ENCODE data around the gene PPM1E.
A peak's percentile ranks its signal among the peaks of the same experiment; 100 is the strongest.
"Not testable (repeated sequence)": the region's sequence is repeated elsewhere in the genome, so short reads cannot be mapped to it uniquely, and the experiment has no call there.

The PPM1E gene

GRCh38 chr17:58778482-58778881, 22.8 kb downstream of the PPM1E start:
- DNase-seq (ENCODE audit: low spot score); FAIRE-seq: not testable (repeated sequence)

- FAIRE-seq: no peak
- no peak for DNase-seq (ENCODE audit: low spot score)
These were observed 23.8 kb downstream of the PPM1E start for GRCh38 chr17:58779446-58779845.

- FAIRE-seq (no peak), DNase-seq (ENCODE audit: low spot score) (no peak)
These were observed 27.7 kb downstream of the PPM1E start for GRCh38 chr17:58783380-58783779.

DNA sequence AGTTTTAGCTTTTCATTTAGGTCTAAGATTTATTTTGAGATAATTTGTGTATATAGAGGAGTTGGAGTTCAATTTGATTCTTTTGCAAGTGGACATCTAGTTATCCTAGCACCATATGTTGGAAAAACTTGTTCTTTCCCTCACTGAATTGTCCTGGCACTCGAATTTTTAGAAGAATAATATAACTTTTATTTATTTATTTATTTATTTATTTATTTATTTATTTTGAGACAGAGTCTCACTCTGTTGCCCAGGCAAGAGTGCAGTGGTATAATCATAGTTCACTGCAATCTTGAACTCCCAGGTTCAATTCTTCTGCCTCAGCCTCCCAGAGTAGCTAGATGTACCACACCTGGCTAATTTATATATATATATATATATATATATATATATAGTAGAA, 29.4 kb downstream of the PPM1E start:
- no peak for FAIRE-seq

GRCh38 chr17:58786586-58787295, 31.1 kb downstream of the PPM1E start:
- DNase-seq (ENCODE audit: low spot score) (peak; percentile 35), FAIRE-seq (peak; percentile 33)

More for the DNA sequence above, 29.4 kb downstream of the PPM1E start:
- DNase-seq (ENCODE audit: low spot score): no peak

DNA sequence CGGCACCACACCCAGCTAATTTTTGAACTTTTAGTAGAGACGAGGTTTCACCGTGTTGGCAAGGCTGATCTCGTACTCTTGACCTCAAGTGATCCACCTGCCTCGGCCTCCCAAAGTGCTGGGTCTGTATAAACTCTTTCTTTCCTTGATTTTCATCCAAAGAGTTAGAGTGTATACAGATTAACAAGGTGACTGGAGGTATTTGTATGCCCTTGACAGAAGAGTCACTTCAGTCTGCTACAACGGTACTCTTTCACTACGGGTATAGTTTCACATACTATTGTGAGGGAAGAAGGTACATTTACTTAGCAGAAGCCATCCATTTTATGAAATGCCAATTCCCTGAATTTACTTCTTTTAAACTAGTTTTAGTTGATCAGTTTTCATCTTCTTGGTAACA, 32.5 kb downstream of the PPM1E start:
- FAIRE-seq: no peak
- DNase-seq (ENCODE audit: low spot score): no peak

GRCh38 chr17:58789160-58789559, 33.5 kb downstream of the PPM1E start:
- DNase-seq (ENCODE audit: low spot score): no peak
- FAIRE-seq: no peak

- no peak for FAIRE-seq
- DNase-seq (ENCODE audit: low spot score): no peak
These were observed 34.2 kb downstream of the PPM1E start for GRCh38 chr17:58789831-58790230.

DNA sequence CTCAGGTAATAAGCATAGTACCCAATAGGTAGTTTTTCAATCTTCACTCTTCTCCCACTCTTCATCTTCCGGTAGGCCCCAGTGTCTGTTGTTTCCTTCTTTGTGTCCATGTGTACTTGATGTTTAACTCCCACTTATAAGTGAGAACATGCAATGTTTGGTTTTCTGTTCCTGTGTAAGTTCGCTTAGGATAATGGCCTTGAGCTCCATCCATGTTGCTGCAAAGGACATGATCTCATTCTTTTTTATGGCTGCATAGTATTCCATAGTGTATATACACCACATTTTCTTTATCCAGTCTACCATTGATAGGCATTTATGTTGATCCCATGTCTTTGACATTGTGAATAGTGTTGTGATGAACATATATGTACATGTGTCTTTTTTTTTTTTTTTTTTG, 38.9 kb downstream of the PPM1E start:
- not testable (repeated sequence) for FAIRE-seq; DNase-seq (ENCODE audit: low spot score)

DNA sequence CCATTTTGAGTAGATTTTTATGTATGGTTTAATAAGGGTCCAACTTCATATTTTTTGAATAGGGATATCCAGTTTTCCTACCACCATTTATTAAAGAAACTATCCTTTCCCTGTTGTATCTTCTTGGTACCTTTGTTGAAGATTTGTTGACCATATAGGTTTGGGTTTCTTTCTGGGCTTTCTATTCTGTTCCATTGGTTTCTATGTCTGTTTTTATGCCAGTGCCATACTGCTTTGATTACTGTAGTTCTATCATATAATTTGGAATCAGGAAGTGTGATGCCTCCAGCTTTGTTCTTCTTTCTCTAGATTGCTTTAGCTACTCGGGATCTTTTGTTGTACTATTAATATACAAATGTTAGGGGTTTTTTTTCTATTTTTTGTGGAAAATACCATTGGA, 46.5 kb downstream of the PPM1E start:
- DNase-seq (ENCODE audit: low spot score): no peak
- FAIRE-seq: no peak

DNA sequence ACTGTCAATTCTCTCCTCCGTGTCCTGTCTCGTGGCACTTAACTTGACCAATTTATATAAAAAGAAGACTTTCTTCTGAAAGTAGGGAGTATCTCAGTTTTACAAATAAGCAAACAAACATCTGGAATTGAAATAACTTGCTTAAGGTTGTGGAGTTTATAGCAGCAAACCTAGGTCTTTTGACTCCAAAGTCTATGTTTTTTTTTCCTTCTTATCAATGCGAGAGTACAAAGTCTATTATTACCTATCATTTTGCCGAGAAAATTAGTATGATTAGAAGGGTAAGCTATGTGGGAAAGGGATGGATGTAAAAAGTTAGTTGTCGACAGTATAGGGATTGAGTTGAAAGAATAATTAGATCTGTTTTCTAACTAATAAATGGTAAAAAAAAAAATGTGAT, 50.4 kb downstream of the PPM1E start:
- FAIRE-seq (no peak), DNase-seq (ENCODE audit: low spot score) (no peak)

DNA sequence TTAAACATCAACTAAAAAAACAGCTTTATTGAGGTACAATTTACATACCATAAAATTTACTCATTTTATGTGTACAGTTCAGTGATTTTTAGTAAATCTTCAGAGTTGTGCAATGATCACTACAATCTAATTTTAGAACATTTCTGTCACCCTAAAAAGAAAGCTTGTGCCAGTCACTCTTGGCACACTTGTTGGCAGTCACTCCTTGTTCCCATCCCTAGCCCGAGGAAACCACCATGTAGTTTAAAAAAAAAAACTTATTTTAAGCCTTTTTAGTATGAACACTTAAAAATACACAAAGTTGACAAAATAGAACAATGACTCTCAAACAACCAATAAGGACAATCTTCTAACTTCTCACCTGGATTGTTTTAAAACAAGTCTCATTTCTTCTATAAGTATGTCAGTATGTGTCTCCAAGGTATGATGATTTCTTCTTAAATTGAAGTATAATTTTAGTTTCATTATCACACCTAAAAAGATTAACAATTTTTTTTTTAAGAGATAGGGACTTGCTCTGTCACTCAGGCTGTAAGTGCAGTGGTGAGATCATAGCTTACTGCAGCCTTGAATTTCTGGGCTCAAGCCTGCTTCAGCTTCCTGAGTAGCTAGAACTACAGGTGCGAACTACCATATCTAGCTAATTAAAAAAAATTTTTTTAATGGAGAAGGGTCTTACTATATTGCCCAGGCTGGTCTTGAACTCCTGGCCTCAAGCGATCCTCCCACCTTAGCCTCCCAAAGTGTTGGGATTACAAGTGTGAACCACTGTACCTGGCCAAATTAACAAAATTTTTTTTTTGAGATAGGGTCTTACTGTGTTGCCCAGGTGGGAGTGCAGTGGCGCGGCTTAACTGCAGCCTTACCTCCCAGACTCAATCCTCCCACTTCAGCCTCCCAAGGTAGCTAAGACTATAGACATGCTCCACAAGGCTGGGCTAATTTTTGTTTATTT, 53.2 kb downstream of the PPM1E start:
- FAIRE-seq: no peak
- no peak for DNase-seq (ENCODE audit: low spot score)

DNA sequence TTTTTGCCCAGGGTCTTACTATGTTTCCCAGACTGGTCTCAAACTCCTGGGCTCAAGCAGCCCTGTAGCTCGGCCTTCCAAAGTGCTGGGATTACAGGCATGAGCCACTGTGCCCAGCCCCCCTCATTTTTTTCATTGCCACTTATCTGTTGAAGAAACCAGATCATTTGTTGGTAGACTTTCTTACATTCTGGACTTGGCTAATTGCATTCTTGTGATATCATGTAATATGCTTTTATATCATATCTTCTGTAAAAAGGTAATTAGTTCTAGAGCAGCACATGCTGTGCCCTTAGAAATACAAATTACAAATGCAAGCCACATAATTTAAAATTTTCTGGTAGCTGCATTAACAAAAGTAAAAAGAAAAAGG, 53.9 kb downstream of the PPM1E start:
- DNase-seq (ENCODE audit: low spot score): no peak
- FAIRE-seq: no peak

- FAIRE-seq (no peak), DNase-seq (ENCODE audit: low spot score) (no peak)
These were observed 55.6 kb downstream of the PPM1E start for GRCh38 chr17:58811290-58811689.

DNA sequence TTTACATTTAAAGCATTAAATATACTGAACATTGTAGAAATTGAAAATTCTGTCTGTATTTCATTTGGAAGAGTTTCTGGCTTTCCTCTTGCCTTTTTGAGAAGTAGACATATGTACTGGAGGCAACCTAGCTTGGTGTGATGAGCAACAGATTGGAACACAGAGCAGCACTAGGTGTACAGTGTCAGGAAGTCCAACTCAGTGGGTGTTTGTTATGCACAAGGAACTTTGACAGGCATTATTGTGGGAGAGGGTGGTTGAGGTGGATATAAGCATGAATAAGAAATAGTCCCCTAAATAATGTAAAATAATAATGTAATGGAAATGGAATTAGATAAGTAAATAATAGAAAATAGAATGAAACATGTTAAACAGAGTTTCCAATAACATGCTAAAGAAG, 58.1 kb downstream of the PPM1E start:
- DNase-seq (ENCODE audit: low spot score): no peak
- FAIRE-seq: no peak

- no peak for DNase-seq (ENCODE audit: low spot score)
These were observed 63.0 kb downstream of the PPM1E start for GRCh38 chr17:58818654-58819053.

DNA sequence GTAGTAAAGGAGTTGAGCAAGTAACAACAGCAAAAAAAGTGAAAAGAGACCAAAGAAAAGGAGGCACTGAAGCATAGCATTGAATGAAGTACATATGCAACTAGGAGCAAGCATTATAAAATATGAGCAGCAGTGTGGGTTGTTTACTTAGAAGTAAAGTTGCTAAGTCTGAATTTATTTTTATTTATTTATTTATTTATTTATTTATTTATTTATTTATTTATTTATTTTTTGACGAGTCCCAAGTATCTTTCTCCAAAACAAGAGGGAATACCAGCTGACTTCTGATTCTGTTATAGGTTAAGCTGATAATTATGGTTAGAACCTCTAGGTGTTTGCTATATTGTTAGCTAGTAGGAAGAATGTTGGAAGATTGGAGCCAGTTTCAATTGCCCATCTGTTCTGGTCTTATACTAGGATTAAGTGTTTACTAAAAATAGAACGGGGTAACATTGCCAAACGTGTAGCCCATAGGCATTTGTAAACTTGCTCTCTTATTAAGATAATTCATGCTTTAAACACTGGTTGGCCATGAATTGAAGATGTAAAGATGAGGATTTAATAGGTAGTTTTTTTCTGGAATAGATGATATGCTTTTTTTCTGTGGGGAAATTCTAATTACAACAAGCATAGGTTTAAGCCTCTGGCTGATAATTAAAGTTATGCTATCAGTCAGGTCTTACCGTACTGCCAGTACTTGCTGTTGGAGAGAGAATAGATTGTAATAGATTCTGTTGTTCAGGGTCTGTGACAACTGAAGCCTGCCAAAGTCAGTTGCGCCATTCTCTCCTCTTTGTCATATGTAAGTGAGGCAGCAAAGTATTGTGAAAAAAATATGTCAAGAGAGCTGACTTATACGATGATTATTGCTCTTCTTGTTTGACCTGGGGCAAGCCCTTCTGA, 66.7 kb downstream of the PPM1E start:
- FAIRE-seq: no peak

More at GRCh38 chr17:58818654-58819053, 63.0 kb downstream of the PPM1E start:
- FAIRE-seq: no peak

GRCh38 chr17:58823051-58823525, 67.4 kb downstream of the PPM1E start:
- FAIRE-seq (no peak), DNase-seq (ENCODE audit: low spot score) (no peak)

More for the DNA sequence above, 66.7 kb downstream of the PPM1E start:
- DNase-seq (ENCODE audit: low spot score): no peak

DNA sequence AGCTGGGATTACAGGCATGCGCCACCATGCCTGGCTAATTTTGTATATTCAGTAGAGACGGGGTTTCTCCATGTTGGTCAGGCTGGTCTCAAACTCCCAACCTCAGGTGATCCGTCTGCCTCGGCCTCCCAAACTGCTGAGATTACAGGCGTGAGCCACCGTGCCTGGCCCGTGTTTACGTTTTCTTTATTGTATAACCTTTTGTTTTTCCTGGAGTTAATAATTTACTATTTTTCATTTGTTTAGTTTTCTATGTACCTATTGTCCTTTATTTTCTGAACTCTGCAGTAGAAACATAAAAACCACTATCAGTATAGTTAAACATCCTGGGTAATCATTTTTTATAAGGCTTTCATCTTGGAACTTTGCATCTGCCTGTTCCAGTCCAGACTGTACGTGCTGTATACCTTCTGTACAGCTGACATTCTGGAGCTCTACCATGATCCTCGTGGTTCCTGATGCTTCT, 73.6 kb downstream of the PPM1E start:
- no peak for FAIRE-seq
- no peak for DNase-seq (ENCODE audit: low spot score)

DNA sequence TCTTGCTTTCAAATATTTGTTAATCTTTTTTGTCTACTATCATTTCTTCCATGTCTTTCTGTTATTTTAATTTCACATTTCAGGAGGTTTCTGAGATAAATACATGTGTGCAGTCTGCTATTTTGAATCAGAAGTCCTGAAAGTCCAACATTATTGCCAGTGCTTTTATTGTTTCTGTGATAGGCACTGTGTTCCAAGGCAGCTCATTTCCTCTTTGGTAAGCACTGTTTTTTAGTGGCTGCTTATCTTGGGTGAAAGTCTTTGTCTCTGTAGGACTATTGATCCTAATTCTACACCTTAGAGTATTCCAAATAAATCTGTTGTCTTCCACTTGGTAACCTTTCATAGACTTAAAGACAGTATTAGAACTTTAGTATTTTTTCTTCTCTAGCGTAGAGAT, 76.1 kb downstream of the PPM1E start:
- DNase-seq (ENCODE audit: low spot score) (no peak), FAIRE-seq (no peak)

DNA sequence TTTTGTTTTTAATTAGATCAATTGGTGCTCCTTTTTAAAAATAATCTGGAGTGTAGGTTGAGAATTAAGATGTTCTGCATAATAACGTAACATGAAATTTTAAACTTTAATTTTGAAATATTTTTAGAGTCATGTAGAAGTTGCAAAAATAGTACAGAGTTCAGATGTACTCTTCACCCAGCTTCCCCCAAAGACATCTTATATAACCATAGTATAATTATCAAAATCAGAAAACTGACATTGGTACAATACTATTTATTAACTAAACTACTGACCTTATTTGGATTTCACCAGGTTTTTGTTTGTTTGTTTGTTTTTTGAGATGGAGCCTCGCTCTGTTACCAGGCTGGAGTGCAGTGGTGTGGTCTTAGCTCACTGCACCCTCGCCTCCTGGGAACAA, 76.9 kb downstream of the PPM1E start:
- DNase-seq (ENCODE audit: low spot score) (no peak), FAIRE-seq (no peak)

Data from RCC 7860 (cell line).